ENCODE measurements around the gene FANK1.

FANK1 gene

DNA sequence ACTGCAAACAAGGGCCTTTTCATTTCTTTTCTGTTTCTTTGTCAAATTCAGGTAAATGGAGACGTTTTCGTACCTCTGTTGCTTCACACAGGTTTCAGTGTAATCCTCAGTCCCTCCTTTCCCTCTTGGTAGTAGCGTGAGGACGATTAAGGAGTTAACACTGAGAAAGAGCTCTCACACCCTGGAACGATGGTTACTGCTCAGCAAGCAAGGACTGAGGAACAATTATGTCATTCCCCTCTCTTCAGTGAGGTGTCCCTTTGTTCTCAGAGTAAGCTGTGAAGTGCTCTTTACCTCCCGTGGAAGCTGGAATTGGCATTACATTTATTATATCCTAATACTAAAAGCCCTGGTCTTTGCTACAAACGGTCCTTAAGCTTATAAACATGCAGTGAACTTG lies 95.9 kb downstream of the FANK1 start:
- DNase-seq = no peak

GRCh38 chr10:125994601-125995000 lies 98.2 kb downstream of the FANK1 start:
- no peak for DNase-seq

- DNase-seq = no peak
Observed at GRCh38 chr10:125995726-125996304, 99.5 kb downstream of the FANK1 start.

DNA sequence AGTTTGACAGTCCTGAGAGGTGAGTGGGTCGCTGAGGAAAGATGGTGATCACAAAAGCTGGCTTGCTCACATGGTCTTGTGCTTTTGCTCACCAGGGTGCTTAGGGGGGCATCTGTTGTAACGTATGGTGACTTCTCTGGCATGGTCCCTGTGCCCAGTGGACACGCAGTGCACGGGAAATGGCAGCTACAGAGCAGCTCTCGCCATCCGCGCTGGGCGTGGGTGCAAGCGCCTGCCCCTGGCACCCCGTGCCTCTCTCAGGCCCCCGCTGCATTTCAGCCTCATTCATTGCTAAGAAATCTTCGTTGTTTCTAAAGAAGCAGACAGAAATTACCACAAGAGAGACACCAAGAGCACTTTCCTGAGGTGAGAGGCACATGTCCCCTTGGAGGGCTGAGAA lies 101.2 kb downstream of the FANK1 start:
- DNase-seq = no peak

GRCh38 chr10:125999694-126000093 lies 103.3 kb downstream of the FANK1 start:
- DNase-seq = no peak

- DNase-seq = no peak
Observed at GRCh38 chr10:126001576-126001975, 105.2 kb downstream of the FANK1 start.

DNA sequence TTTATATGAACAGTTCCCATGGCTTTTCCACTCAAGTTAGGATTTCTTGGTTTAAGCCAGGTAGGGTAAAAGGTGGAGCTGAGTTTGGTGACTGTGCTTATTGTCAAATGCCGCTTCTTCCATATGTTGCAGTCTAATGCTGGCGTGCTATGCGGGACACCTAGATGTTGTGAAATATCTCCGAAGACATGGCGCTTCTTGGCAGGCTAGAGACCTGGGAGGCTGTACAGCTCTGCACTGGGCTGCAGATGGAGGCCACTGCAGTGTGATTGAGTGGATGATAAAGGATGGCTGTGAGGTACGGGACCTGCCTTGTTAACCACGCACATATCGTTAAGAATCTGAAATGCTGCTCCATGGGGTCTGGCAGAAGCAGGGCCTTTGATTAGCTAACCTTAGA lies 108.4 kb downstream of the FANK1 start:
- no peak for DNase-seq

DNA sequence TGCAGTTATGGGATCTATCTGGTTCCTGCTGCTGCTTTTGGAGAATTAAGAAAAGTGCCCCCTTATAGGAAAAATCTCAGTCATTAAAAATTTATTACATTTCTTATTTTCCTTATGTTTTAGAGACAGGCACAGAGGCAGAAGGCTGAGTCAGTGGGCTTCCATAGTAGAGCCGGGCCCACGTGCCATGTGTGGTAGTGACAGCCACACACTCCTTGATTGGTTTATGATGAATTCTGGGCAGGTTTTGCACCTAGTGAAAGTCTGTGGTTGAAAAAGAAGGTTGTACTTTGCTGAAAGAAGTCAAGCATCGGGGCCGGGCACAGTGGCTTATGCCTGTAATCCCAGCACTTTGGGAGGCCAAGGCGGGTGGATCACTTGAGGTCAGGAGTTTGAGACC lies 109.9 kb downstream of the FANK1 start:
- no peak for DNase-seq

- DNase-seq = no peak
Observed at GRCh38 chr10:126006906-126007305, 110.5 kb downstream of the FANK1 start.

- no peak for DNase-seq
Observed at GRCh38 chr10:126009650-126010049, 113.3 kb downstream of the FANK1 start.

GRCh38 chr10:126011995-126012394 lies 115.6 kb downstream of the FANK1 start:
- DNase-seq = no peak

DNA sequence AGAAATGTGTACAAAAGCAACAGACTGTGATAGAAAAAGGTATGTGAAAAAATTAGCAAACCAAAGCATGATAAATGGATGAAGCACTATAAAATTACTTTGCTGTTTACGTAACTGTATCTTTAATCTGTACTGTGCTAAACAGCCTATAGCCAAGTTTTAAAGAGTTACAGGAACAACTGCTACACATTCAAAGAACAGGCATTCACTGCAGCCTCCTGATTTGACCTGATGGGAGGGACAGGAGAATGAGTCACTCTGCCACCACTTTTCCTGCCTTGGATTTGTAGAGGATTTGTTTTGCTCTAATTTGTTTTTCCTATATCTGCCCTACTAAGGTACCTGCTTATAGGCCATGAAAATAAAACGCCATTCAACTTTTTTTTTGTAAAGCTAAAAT lies 116.1 kb downstream of the FANK1 start:
- no peak for DNase-seq

GRCh38 chr10:126013489-126014281 lies 117.3 kb downstream of the FANK1 start:
- no peak for DNase-seq

GRCh38 chr10:126014309-126014708 lies 117.9 kb downstream of the FANK1 start:
- no peak for DNase-seq

DNA sequence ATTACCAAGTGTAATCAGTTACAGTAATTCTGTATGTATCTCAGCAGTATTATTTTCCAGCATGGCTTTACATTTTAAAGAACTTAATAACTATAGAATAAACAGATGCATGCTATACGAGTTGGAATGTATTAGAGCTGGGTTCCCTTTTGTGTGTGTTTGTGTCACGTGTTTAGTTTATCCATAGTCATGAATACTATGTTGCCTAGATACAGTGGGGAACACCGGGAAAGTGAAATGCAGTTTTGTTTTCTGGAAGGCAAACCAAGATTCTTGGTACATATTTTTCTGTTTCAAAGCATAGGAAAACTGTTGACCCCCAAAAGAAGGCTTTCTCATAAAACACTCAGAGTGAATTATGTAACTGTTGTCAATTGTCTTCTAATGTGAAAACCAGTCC lies 119.0 kb downstream of the FANK1 start:
- no peak for DNase-seq

GRCh38 chr10:126016156-126016805 lies 119.9 kb downstream of the FANK1 start:
- no peak for DNase-seq

GRCh38 chr10:126016882-126017281 lies 120.5 kb downstream of the FANK1 start:
- DNase-seq = no peak

- no peak for DNase-seq
Observed at GRCh38 chr10:126017961-126018560, 121.7 kb downstream of the FANK1 start.

GRCh38 chr10:126021833-126022500 lies 125.6 kb downstream of the FANK1 start:
- no peak for DNase-seq

DNA sequence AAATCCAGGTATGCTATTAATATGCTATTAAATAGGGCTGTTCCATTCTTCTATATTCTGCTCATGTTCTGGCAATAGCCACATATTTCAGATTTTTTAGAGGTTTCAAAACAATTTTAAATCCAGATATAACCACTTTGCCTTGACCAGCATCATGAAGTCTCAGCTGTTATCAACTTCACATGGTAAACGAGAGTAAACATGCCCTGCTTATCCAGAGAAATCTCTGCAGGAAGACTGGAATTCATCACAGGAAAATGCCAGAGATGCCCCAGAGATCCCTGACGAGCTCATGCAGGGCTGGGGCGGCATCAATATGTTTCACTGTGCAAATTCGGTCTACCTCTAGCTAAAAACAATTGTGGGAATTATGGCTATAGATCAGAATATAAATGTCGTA lies 126.5 kb downstream of the FANK1 start:
- no peak for DNase-seq

DNA sequence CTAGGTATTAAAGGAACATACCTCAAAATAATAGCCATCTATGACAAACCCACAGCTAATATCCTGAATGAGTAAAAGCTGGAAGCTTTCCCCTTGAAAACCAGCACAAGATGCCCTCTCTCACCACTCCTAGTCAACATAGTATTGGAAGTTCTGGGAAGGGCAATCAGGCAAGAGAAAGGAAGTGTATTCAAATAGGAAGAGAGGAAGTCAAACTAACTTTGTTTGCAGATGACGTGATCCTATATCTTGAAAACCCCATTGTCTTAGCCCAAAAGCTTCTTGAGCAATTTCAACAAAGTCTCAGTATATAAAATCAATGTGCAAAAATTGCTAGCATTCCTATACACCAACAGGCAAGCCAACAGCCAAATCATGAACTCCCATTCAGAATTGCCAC lies 131.3 kb downstream of the FANK1 start:
- no peak for DNase-seq

GRCh38 chr10:126029999-126030398 lies 133.6 kb downstream of the FANK1 start:
- DNase-seq = no peak

DNA sequence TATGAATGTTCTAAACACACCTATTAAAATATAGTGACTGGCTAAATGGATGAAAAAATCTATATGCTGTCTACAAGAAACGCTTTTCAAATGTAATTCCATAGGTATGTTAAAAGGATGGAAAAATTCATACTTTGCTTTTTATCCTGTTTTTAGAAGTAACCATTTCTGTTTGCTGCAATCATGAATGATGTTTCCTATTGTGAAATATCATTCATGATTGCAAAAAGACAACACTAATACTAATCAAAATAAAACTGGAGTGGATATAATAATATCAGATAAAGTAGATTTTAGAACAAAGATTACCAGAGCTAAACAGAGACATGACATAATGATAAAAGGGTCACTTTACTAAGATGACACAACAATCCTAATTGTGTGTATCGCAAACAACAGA lies 138.2 kb downstream of the FANK1 start:
- no peak for DNase-seq

Data from left hindlimb (tissue), 1 donor.